OCI-LY3 (cell line): ENCODE data around the gene GABRR1.
A peak's percentile ranks its signal among the peaks of the same experiment; 100 is the strongest.

Experiments used
- H2AFZ ChIP-seq: fragments of 200-600, 300-600 bp; shearing (Covaris generic); 2 replicates; pipeline ENCODE4 v1.6.0; 2014; ENCODE audit warnings: antibody characterized with exemption, low read depth, low read length
- H3K27ac ChIP-seq: fragments of 200-600, 300-600 bp; sonication (generic); 2 replicates; pipeline ENCODE4 v1.5.1; 2014; ENCODE audit warnings: mild to moderate bottlenecking, low read length, moderate library complexity, mixed read lengths
- H3K27me3 ChIP-seq: fragments of 200-600, 300-600 bp; sonication (generic); 2 replicates; pipeline ENCODE4 v1.6.1; 2014; ENCODE audit warnings: low read depth, low read length, mixed read lengths
- H3K36me3 ChIP-seq: fragments of 200-600, 300-600 bp; sonication (generic); replicated peaks from 2 replicates; pipeline ENCODE3; 2014; ENCODE audit warnings: low read depth, low read length, mixed read lengths
- H3K4me1 ChIP-seq: fragments of 300-600, 200-600 bp; sonication (generic); 2 replicates; pipeline ENCODE4 v1.6.1; 2014; ENCODE audit warnings: low read length, mixed read lengths
- H3K4me2 ChIP-seq: fragments of 200-600, 300-600 bp; sonication (generic); 2 replicates; pipeline ENCODE4 v1.6.1; 2014; ENCODE audit warnings: low read length, mixed read lengths
- H3K4me3 ChIP-seq: fragments of 300-600, 200-600 bp; sonication (generic); 2 replicates; pipeline ENCODE4 v1.5.1; 2014; ENCODE audit warnings: antibody characterized with exemption, mild to moderate bottlenecking, low read length, moderate library complexity
- H3K79me2 ChIP-seq: fragments of 300-600, 200-600 bp; shearing (Covaris generic); 2 replicates; pipeline ENCODE4 v1.6.1; 2014; ENCODE audit warnings: mild to moderate bottlenecking, low read length, mixed read lengths
- H3K9ac ChIP-seq: fragments of 300-600, 200-600 bp; shearing (Covaris generic); 2 replicates; pipeline ENCODE4 v1.6.0; 2014; ENCODE audit warnings: mild to moderate bottlenecking, low read length, moderate library complexity
- H3K9me3 ChIP-seq: fragments of 200-600, 300-600 bp; shearing (Covaris generic); 2 replicates; pipeline ENCODE4 v1.6.1; 2014; ENCODE audit warnings: low read length, mixed read lengths; ENCODE audit not compliant: insufficient read depth
- H4K20me1 ChIP-seq: fragments of 200-600, 300-600 bp; sonication (generic); 2 replicates; pipeline ENCODE4 v1.6.1; 2016; ENCODE audit warnings: low read length, mixed read lengths; ENCODE audit not compliant: insufficient read depth
- EZH2phosphoT487 ChIP-seq: fragments of 200-600 bp; shearing (Covaris generic); IDR thresholded peaks from 2 replicates; pipeline ENCODE4 v1.6.1; 2018; ENCODE audit warnings: antibody characterized with exemption, mixed run types, low read depth
- TF ChIP-seq, protein P1 (sequence below): fragments of 200-600, 300-600 bp; sonication (generic); IDR thresholded peaks from 2 replicates; pipeline ENCODE4 v1.5.1; 2014; ENCODE audit warnings: antibody characterized with exemption, low read length, low read depth

GABRR1 gene

DNA sequence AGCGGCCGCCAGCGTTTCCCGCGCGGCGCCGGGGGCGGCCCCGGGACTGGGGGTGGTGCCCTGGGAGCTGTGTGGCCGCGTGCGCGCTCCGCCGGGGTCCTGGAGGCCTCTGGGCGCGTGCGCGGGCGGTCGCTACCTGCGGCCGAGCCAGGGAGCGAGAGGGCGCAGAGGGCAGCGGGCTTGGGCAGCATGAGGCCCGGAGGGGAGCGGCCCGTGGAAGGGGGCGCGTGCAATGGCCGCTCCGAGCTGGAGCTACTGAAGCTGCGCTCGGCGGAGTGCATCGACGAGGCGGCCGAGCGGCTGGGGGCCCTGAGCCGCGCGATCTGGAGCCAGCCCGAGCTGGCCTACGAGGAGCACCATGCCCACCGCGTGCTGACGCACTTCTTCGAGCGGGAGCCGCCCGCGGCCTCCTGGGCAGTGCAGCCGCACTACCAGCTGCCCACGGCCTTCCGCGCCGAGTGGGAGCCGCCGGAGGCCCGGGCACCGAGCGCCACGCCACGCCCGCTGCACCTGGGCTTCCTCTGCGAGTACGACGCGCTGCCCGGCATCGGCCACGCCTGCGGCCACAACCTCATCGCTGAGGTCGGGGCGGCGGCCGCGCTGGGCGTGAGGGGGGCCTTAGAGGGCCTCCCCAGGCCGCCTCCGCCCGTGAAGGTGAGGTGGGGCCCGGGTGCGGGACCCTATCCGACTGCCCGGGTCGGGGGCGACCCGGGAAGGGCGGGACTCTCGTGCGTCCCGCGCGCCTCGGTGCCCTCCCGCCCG is 71.0 kb downstream of the GABRR1 start, which contains the start of gene PM20D2:
TSS of gene PM20D2 (plus strand) at position 100 of the 762 bp plus-strand sequence. CDS start at position 190, 90 bp downstream.
- H3K9me3 ChIP-seq: no peaks in the 10 kb centered on the region
- TF ChIP-seq EZH2phosphoT487: no peak
- TF ChIP-seq, protein P1, sequence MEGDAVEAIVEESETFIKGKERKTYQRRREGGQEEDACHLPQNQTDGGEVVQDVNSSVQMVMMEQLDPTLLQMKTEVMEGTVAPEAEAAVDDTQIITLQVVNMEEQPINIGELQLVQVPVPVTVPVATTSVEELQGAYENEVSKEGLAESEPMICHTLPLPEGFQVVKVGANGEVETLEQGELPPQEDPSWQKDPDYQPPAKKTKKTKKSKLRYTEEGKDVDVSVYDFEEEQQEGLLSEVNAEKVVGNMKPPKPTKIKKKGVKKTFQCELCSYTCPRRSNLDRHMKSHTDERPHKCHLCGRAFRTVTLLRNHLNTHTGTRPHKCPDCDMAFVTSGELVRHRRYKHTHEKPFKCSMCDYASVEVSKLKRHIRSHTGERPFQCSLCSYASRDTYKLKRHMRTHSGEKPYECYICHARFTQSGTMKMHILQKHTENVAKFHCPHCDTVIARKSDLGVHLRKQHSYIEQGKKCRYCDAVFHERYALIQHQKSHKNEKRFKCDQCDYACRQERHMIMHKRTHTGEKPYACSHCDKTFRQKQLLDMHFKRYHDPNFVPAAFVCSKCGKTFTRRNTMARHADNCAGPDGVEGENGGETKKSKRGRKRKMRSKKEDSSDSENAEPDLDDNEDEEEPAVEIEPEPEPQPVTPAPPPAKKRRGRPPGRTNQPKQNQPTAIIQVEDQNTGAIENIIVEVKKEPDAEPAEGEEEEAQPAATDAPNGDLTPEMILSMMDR: no peak
- H3K4me1 ChIP-seq: peaks cover 14% of the 10 kb centered on the region
- peak within 1 kb of the TSS; percentile 93 for H3K27ac ChIP-seq
- peaks cover 42% of the 10 kb centered on the region for H3K79me2 ChIP-seq
- peak within 1 kb of the TSS; percentile 95 for H3K4me3 ChIP-seq
- H3K36me3 ChIP-seq: peaks cover 16% of the 10 kb centered on the region
- H3K9ac ChIP-seq: peak within 1 kb of the TSS; percentile 96
- H3K4me2 ChIP-seq: peak within 1 kb of the TSS; percentile 89
- H4K20me1 ChIP-seq: no peaks in the 10 kb centered on the region
- H3K27me3 ChIP-seq: no peaks in the 10 kb centered on the region
- peak within 1 kb of the TSS; percentile 93 for H2AFZ ChIP-seq

DNA sequence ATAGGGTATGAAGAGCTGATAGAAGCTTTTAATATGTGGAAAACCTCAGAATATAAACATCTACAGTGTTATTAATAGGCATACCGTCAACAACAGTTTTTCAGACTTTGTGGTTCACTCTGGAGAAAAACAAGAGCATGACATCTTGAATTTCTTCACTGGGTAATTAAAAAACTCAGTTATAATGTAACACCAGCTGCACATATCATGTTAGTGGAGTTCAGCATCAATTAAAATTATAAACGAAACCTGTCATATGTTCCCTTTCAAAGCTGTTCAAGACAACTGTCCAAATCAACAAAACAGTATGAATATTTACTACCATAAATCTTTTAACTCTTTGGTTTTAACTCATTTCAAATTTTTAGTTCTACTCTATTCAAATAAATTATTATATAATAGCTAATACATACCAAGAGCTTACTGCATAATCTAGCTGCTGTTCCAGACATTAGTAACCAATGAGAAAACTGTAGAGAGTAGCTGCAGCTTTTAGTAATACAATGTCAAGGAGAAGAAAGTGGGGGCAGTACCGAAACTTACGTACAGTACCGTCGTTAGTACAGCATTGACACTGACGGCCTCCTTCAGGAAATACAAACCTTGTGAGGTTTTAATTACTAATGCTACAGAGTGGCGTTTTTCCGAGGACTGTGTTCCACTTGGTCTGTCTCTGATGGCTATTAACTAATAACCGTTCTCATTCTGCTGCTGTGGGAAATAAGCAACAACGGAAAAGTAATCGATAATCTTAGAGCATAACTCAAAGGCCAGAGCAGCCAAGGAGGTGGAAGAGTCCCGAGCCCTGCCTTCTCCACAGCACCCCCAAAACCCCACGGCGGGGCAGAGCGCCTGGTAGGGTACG is 71.8 kb downstream of the GABRR1 start:
- H3K4me2 ChIP-seq: peak overlapping the region; percentile 89
- peaks cover 16% of the 10 kb centered on the region for H3K36me3 ChIP-seq
- H3K9me3 ChIP-seq: no peaks in the 10 kb centered on the region
- no peaks in the 10 kb centered on the region for H4K20me1 ChIP-seq
- H3K79me2 ChIP-seq: peaks cover 41% of the 10 kb centered on the region
- no peaks in the 10 kb centered on the region for H3K27me3 ChIP-seq
- peaks cover 21% of the 10 kb centered on the region for H3K4me1 ChIP-seq
- H3K4me3 ChIP-seq: peak overlapping the region; percentile 95
- H3K9ac ChIP-seq: peak overlapping the region; percentile 96
- peak overlapping the region; percentile 93 for H3K27ac ChIP-seq
- H2AFZ ChIP-seq: peak overlapping the region; percentile 93
- TF ChIP-seq EZH2phosphoT487: no peak
- TF ChIP-seq, protein P1: no peak

DNA sequence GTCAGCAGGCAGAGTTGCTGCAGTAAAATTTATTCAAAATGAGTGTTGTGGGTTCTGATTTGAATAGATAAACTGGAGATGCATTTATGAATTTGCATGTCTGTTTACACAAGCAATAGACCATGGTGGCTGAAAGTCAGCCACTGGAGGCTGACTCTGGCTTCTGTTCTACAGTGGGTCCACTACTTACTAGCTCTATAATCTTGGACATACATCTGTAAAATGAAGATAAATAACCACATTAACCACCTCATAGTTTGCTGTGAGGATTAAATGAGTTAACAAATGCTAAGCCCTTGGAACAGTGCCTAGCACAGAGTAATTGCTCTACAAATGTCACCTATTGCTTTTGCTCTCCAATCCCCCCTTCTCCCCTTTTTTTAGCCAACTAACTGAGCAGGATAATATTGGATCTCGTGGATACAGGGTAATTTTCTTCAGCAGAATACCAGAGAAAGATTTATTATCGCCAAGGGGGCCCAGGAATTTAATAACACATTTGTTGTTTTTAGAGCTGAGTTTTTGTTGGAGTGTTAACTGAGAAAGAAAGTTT is 72.7 kb downstream of the GABRR1 start:
- H2AFZ ChIP-seq: no peak overlapping the region
- peaks cover 25% of the 10 kb centered on the region for H3K4me1 ChIP-seq
- H3K27me3 ChIP-seq: no peaks in the 10 kb centered on the region
- no peaks in the 10 kb centered on the region for H3K9me3 ChIP-seq
- H3K36me3 ChIP-seq: peaks cover 8% of the 10 kb centered on the region
- peaks cover 33% of the 10 kb centered on the region for H3K79me2 ChIP-seq
- H3K4me2 ChIP-seq: peak overlapping the region; percentile 89
- H3K27ac ChIP-seq: no peak overlapping the region
- TF ChIP-seq, protein P1: no peak
- no peak for TF ChIP-seq EZH2phosphoT487
- H3K9ac ChIP-seq: no peak overlapping the region
- H3K4me3 ChIP-seq: no peak overlapping the region
- no peaks in the 10 kb centered on the region for H4K20me1 ChIP-seq
